Fibroblast of mammary gland (primary cell): ENCODE data around the gene MED15.

Experiments used
- DNase-seq: peaks from one replicate; pipeline ENCODE4 v3.0.0-alpha.2; 2010; ENCODE audit warnings: low read depth
- H3K4me3 ChIP-seq: 2 replicates; pipeline ENCODE4 v1.5.1; 2011; ENCODE audit warnings: low read depth, mild to moderate bottlenecking, low read length, moderate library complexity; ENCODE audit not compliant: control insufficient read depth
- CTCF ChIP-seq: conservative IDR thresholded peaks from 2 replicates; pipeline ENCODE4 v1.5.1; 2011; ENCODE audit warnings: low read depth, low read length, inconsistent platforms; ENCODE audit not compliant: control insufficient read depth, insufficient read depth

Gene MED15

GRCh38 chr22:20507253-20508066, at the start of gene MED15:
MED15 (plus strand) TSS chr22:20507610; CDS start chr22:20507679, 69 bp downstream.
- TF ChIP-seq CTCF = no peak
- H3K4me3 ChIP-seq = peak within 1 kb of the TSS; percentile 79
- DNase-seq = peak; percentile 91

GRCh38 chr22:20458530-20459151, 48.8 kb upstream of the MED15 start:
- no peak overlapping the region for H3K4me3 ChIP-seq
- no peak for DNase-seq
- TF ChIP-seq CTCF = no peak

- no peak for TF ChIP-seq CTCF
- no peak for DNase-seq
- no peak overlapping the region for H3K4me3 ChIP-seq
These were observed 48.3 kb upstream of the MED15 start for GRCh38 chr22:20459152-20459542.

- no peak for DNase-seq
- H3K4me3 ChIP-seq = no peak overlapping the region
- TF ChIP-seq CTCF = no peak
These were observed 47.5 kb upstream of the MED15 start for GRCh38 chr22:20459862-20460261.

- H3K4me3 ChIP-seq = no peak overlapping the region
- TF ChIP-seq CTCF = no peak
- DNase-seq = no peak
These were observed 43.9 kb upstream of the MED15 start for GRCh38 chr22:20463324-20464095.

GRCh38 chr22:20464096-20464614, 43.3 kb upstream of the MED15 start:
- H3K4me3 ChIP-seq = no peak overlapping the region
- no peak for TF ChIP-seq CTCF
- no peak for DNase-seq
